ENCODE measurements around the gene DDX52.

The DDX52 gene

DNA sequence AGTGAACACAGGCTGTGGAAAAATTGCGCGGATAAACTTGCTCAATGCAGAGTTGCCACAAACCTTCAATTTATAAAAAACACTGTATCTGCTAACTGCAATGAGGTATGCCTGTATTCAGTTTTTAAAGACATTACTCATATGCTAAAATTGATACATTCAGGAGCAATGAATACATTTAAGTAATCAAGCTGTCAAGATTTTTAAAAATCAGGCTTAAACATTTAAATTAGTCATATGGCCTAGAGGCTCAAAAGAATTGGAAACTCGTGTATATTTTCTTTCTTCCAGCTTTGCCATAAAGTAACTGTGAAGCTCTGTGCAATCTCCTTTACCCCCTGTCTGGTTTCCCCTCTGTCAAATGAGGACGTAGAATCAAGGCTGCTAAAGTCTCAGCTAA lies 38.2 kb downstream of the DDX52 start:
- no peak overlapping the region for H3K4me3 ChIP-seq (ENCODE audit: low read depth, low read length)
- no peak for DNase-seq (ENCODE audit: low read depth)

DNA sequence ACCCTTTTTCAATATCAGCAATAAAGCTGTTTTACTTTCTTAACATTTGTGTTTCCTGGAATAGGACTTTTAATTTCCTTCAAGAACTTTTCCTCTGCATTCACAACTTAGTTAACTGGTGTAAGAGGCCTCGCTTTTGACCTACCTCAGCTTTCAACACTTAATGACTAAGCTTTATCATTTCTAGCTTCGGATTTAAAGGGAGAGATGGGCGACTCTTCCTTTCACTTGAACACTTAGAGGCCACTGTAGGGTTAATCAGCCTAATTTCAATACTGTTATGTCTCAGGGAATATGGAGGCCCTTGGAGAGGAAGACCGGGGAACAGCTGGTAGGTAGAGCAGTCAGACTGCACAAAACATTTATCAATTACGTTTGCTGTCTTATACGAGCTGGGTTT lies 38.7 kb downstream of the DDX52 start:
- no peak for DNase-seq (ENCODE audit: low read depth)
- no peak overlapping the region for H3K4me3 ChIP-seq (ENCODE audit: low read depth, low read length)

DNA sequence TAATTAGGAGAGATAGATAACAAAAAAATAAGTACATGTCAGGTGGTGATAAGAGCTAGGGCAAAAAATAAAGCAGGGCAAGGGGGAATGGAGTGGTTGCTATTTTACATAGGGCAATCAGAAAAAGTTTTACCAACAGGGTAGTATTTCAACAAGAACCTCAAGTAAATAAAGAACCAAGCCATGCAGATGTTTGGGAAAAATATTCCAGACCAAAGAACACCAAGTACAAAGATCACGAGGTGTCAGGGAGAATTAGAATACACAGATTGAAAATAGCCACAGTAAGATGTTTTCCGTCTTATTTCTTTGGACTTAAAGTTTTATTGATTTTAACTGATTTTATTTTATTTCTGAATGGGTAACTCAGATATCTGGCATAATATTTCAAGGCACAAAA lies 45.1 kb downstream of the DDX52 start:
- no peak overlapping the region for H3K4me3 ChIP-seq (ENCODE audit: low read depth, low read length)
- no peak for DNase-seq (ENCODE audit: low read depth)

DNA sequence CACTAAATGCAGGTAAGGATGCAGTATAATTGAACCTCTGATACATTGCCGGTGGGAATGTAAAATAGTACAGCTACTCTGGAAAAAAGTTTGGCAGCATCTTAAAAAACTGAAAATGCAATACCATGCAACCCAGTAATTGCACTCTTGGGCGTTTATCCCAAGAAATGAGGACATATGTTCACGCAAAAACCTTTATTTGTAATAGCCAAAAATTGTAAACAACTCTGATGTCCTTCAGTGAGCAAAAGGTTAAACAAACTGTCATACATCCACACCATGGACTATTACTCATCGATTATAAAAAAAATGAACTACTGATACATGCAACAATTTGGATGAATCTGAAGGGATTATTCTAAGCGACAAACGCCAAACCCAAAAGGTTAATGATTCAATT lies 51.0 kb downstream of the DDX52 start:
- DNase-seq (ENCODE audit: low read depth) = no peak
- no peak overlapping the region for H3K4me3 ChIP-seq (ENCODE audit: low read depth, low read length)

DNA sequence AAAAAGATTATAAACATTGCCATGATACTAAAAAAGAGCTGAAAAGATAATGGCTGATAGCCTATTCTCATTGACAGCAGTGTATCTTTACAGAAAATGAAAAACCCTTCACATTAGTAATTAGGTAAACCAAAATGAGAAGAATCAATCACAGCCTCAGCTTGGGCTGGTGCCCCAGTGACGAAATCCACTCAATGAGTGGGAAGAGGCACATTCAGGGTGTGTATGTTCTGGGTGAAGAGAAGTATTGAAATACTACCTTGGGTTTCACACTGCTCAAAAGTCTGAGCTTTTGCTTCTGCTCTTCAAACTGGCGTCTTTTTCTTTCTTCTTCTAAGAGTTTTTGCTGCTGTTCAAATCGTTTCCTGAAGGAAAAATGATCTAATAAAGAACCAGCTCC lies 58.2 kb downstream of the DDX52 start:
- H3K4me3 ChIP-seq (ENCODE audit: low read depth, low read length) = no peak overlapping the region
- no peak for DNase-seq (ENCODE audit: low read depth)

DNA sequence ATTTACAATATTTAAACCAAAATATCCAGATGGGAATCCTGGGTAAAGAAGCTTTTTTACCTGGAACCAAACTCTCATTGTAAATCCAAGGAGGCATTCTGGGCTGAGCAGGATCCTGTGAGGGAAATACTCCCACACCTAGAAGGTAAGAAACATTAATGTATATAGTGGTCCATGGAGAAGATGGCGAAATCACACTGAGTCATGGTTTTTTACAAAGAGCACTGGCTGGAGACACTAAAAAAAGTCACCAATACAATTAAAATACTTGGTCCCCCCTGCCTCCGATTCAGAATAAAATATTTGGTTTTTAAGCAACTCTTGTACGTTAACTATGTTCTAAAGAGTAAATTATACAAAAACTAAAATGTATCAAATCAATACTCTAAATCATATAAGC lies 67.0 kb downstream of the DDX52 start:
- DNase-seq (ENCODE audit: low read depth) = peak; percentile 5
- no peak overlapping the region for H3K4me3 ChIP-seq (ENCODE audit: low read depth, low read length)

DNA sequence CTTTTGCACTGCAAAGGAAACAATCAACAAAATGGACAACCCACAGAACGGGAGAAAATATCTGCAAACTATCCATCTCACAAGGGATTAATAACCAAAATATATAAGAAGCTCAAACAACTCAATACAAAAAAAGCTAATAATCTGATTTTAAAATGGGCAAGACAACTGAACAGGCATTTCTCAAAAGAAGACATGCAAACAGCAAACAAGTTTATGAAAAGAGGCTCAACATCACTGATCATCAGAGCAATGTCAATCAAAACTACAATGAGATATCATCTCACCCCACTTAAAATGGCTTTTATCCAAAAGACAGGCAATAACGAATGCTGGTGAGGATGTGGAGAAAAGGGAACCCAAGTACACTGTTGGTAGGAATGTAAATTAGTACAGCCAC lies 68.8 kb downstream of the DDX52 start:
- no peak overlapping the region for H3K4me3 ChIP-seq (ENCODE audit: low read depth, low read length)
- no peak for DNase-seq (ENCODE audit: low read depth)

DNA sequence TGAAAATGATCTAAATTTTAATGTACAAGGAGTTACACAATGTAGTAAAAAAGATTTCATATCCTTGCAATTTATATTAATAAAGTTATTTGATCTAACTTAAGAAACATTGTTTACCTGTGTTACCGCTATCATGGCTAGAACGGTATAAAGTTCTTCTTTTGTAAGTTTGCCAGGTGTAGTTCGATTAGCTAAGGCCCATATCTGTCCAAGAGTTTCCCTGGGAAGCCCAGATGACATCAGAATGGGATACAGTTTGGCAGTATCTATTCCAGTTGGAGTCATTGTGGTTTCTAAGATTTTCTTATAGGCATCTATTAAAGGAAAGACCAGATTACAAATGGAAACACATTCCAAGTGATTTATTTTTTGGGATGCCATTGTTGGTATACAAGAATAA lies 71.6 kb downstream of the DDX52 start:
- DNase-seq (ENCODE audit: low read depth) = no peak
- H3K4me3 ChIP-seq (ENCODE audit: low read depth, low read length) = no peak overlapping the region

DNA sequence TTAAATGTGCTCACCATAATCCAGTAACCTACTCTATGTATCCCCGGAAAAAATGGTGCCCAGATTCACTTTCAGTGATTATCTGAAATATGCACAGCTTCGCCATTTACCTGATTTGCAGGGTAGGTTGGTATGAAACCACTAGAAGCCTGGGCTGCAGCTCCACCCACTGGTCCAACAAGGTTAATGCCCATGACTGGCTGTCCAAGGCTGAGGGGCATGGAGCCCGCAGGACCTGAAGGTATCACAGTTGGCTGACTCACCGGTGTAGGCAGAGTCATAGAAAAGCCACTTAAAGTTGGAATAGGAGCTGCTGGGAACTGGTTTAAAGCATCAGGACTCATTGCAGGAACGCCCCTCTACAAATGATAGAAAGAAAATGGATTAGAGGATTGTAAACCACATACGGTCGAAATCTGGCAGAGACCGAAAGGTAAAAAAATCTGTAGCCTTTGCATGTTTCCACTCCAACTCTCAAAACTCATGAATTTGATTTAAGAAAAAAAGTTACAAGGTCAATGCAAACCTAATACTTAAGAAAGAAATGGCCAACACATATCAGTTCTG lies 72.6 kb downstream of the DDX52 start:
- peak; percentile 10 for DNase-seq (ENCODE audit: low read depth)

DNA sequence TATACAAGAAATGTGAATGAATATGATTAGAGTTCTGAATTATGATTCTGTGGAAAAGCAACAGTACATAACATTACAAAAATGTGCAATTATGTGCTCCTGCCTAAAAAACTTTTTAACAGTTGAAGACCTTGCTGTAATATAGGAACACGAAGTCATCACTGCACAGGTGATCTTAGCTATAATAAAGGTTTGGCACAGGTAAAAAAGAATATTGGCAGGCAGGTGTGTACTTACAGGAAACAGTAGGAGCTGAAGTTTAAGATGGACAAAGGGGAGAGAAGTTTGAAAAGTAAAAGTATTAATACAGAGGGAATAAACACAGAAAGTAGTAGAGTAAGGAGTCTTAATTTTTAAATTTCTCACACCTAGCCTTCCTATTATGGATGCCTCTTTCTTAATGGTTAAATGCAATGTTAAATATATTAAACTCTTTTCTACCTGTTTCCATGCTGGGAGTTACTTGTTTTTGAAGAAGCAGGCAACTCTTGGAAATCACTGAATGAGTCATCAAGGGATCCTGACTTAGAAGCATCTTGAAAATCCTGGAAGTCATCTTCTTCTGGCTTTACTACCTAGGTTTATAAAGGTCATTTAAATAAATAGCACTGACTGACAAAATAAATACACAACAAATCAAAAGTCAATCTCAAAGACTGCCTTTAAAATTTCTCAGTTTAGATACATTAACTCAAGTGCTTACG lies 74.7 kb downstream of the DDX52 start:
- H3K4me3 ChIP-seq (ENCODE audit: low read depth, low read length) = no peak overlapping the region
- no peak for DNase-seq (ENCODE audit: low read depth)

More for the DNA sequence above, 72.6 kb downstream of the DDX52 start:
- H3K4me3 ChIP-seq (ENCODE audit: low read depth, low read length) = no peak overlapping the region

DNA sequence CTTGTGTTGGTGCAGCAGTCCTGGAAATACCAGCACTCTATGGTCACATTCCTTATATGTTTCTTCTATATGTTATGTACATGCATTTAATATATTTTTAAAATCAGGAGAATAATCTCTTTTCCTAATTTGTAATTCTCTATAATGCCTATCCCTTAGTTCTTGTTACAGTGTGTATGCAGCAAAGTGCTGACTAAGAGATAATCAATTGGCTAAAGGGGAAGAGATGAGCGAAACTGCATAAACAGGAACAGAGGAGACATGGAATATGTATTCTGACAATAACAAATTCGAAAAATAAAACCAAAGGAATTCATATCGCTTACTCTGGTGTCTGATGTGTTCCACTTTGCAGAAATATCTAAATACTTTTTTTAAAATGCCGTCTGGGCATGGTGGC lies 75.7 kb downstream of the DDX52 start:
- H3K4me3 ChIP-seq (ENCODE audit: low read depth, low read length) = no peak overlapping the region
- no peak for DNase-seq (ENCODE audit: low read depth)

DNA sequence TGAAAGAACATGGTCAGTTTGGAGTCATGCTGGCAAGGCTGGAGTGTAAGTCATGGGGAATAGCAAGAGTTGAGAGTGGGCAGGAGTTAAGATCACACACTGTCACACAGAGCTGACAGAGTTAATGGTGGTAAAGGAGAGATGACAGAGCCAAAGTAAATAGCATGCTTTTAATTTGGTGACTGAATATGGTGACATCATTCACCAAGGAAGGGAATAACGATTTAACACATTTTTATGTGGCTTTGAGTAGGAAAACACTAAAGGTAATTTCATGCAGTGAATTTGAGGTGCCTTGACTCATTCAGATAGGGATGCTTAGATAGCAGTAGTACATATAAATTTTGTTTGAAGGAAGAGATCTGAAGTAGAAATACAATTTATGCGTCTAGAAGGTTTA lies 76.1 kb downstream of the DDX52 start:
- DNase-seq (ENCODE audit: low read depth) = no peak
- no peak overlapping the region for H3K4me3 ChIP-seq (ENCODE audit: low read depth, low read length)

DNA sequence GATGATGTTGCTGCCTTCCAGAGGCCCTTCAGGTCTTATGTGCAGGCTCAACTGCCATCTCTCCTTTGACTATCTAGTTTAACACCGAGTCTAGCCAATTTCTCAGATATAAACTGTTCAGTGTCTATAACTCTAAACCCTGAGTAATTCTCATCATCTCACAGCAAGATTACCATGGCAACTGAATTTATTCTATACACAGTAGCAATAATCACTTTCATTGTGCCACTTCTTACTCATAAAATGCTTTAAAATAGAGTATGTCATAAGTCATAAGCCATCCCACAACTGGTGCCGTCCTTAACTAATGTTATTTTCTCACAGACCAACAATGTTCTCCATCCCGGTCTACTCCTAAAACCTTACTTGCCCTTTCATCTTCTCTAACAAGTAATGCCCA lies 79.0 kb downstream of the DDX52 start:
- DNase-seq (ENCODE audit: low read depth) = no peak
- no peak overlapping the region for H3K4me3 ChIP-seq (ENCODE audit: low read depth, low read length)

DNA sequence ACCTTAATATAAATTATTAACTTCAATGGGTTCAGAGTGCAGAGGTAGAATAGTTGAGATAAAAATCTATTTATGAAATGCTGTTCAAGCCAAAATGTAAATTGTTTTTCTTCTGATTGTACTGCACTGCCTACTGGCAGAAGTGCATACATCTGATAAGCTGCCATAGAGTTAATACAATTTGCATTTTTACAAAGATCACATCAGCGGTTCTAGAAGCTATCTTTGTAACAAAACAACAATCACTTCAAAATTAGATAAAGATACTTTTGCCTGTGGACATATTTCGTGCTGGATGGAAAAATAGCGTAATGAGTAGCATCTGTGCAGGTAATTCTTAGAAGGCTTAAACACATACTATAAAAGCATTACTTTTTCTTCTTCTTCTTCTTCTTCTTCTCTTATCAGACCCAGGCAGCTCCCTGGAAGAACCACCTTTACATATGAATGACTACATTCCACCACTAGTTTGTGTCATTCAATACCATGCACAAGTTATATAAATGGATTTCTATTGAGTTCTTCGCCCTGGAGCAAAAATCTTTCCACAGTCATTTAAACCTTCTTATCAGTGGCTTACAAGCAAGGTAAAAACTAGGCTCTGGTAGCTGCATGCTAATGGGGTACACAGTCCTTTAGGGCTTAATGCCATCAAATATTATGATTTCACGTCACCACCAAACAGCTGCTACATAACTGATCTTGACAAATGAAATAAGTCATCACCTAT lies 81.1 kb downstream of the DDX52 start:
- no peak overlapping the region for H3K4me3 ChIP-seq (ENCODE audit: low read depth, low read length)
- DNase-seq (ENCODE audit: low read depth) = no peak
